ENCODE results near the gene LANCL3.
"Not testable (repeated sequence)": the region's sequence is repeated elsewhere in the genome, so short reads cannot be mapped to it uniquely, and the experiment has no call there.

Gene LANCL3

DNA sequence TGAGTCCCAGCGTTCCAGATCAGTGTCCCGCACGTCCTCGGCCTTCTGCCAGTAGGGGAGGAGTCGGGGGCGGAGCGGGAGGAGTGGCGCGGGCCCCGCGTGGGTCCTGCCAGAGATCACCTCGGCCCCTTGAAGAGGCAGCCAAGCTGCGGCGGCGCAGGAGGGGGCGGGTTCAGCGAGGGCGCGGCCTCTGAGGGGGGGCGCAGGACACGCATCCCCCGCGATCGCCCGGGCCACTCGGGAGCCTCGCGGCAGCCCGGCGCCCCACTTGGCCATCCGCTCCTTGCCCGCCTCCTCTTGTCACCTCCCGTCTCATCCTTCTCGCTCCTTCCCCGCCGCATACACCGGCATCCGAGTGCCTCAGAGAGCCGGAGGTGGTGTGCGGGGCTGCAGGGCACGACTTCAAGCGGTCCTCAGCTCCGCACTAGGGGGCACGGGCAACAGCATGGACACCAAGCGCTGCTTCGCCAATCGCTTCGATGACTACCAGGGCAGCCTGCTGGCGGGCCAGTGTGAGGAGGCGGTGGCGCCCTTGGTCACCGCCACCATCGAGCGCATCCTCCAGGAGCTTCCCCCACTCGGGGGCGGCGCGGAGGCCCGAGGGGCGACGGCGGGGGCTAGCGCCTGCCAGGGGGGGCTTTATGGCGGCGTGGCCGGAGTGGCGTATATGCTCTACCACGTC, at the start of gene LANCL3:
TSS of gene LANCL3 (plus strand) at position 236 of the 682 bp plus-strand sequence. CDS start at position 446, 210 bp downstream.
- H3K4me3 ChIP-seq (ENCODE audit: low read depth, low read length) = peak within 1 kb of the TSS; percentile 16
- DNase-seq (ENCODE audit: low read depth) = not testable (repeated sequence)

DNA sequence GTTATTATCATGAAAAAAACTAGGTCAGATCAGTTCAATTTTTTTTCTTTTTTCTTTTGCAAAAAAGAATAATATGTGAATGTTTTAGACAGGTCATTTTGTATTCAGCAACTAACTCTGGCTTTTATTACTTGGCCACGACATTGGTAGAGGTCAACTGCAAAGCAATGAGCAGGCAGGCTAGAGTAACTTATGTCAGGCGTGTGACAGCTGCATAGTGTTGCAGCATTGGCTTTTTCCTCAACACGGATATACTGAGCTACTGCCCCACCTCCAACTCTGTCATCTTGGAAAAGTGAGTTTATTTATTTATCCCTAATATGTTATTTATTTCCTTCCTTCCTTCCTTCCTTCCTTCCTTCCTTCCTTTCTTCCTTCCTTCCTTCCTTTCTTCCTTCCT, 47.8 kb upstream of the LANCL3 start:
- H3K4me3 ChIP-seq (ENCODE audit: low read depth, low read length) = not testable (repeated sequence)

DNA sequence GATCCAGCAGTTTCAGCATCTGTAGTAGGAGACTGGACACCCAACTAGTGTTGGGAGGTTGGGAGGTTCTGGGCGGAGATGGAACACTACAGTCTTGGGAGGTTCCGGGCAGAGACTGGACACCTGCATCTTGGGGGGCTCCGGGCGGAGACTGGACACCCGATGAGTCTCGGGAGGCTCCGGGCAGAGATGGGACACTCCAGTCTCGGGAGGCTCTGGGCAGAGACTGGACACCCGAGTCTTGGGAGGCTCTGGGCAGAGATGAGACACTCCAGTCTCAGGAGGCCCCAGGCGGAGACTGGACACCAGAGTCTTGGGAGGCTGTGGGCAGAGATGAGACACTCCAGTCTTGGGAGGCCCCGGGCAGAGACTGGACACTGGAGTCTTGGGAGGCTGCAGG, 29.5 kb upstream of the LANCL3 start:
- no peak for DNase-seq (ENCODE audit: low read depth)
- H3K4me3 ChIP-seq (ENCODE audit: low read depth, low read length) = no peak overlapping the region
- no peak for TF ChIP-seq CTCF (IDR thresholded peaks at IDR 0.05; ENCODE audit: low read depth, low read length)
- no peak for TF ChIP-seq MYC (IDR thresholded peaks at IDR 0.05; ENCODE audit: low read depth, low read length)
- no peak for TF ChIP-seq POLR2A (IDR thresholded peaks at IDR 0.05; ENCODE audit: extremely low read depth, insufficient read length)
- TF ChIP-seq, protein P1, sequence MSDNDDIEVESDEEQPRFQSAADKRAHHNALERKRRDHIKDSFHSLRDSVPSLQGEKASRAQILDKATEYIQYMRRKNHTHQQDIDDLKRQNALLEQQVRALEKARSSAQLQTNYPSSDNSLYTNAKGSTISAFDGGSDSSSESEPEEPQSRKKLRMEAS (IDR thresholded peaks at IDR 0.05; ENCODE audit: low read depth, low read length) = no peak

More for the DNA sequence above, 47.8 kb upstream of the LANCL3 start:
- not testable (repeated sequence) for DNase-seq (ENCODE audit: low read depth)

- DNase-seq (ENCODE audit: low read depth) = no peak
- H3K4me3 ChIP-seq (ENCODE audit: low read depth, low read length) = no peak overlapping the region
- no peak for TF ChIP-seq POLR2A (IDR thresholded peaks at IDR 0.05; ENCODE audit: extremely low read depth, insufficient read length)
- no peak for TF ChIP-seq CTCF (IDR thresholded peaks at IDR 0.05; ENCODE audit: low read depth, low read length)
- TF ChIP-seq, protein P1 (IDR thresholded peaks at IDR 0.05; ENCODE audit: low read depth, low read length) = no peak
- TF ChIP-seq MYC (IDR thresholded peaks at IDR 0.05; ENCODE audit: low read depth, low read length) = no peak
Measured at GRCh38 chrX:37542791-37543190, 28.7 kb upstream of the LANCL3 start.

DNA sequence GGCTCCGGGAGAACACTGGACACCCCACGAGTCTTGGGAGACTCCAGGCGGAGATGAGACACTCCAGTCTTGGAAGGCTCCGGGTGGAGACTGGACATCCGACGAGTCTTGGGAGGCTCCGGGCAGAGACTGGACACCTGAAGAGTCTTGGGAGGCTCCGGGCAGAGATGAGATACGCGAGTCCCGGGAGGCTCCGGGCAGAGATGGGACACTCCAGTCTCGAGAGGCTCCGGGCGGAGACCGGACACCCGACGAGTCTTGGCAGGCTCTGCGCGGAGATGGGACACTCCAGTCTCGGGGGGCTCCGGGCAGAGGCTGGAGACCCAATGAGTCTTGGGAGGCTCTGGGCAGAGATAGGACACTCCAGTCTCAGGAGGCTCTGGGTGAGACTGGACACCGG, 28.1 kb upstream of the LANCL3 start:
- no peak for DNase-seq (ENCODE audit: low read depth)
- TF ChIP-seq POLR2A (IDR thresholded peaks at IDR 0.05; ENCODE audit: extremely low read depth, insufficient read length) (no peak), MYC (IDR thresholded peaks at IDR 0.05; ENCODE audit: low read depth, low read length) (no peak), CTCF (IDR thresholded peaks at IDR 0.05; ENCODE audit: low read depth, low read length) (no peak)
- TF ChIP-seq, protein P1 (IDR thresholded peaks at IDR 0.05; ENCODE audit: low read depth, low read length) = no peak
- no peak overlapping the region for H3K4me3 ChIP-seq (ENCODE audit: low read depth, low read length)

- not testable (repeated sequence) for DNase-seq (ENCODE audit: low read depth)
Measured at GRCh38 chrX:37544531-37544930, 26.9 kb upstream of the LANCL3 start.

GRCh38 chrX:37545066-37545465, 26.4 kb upstream of the LANCL3 start:
- TF ChIP-seq CTCF (IDR thresholded peaks at IDR 0.05; ENCODE audit: low read depth, low read length) (no peak), POLR2A (IDR thresholded peaks at IDR 0.05; ENCODE audit: extremely low read depth, insufficient read length) (no peak), MYC (IDR thresholded peaks at IDR 0.05; ENCODE audit: low read depth, low read length) (no peak)
- TF ChIP-seq, protein P1 (IDR thresholded peaks at IDR 0.05; ENCODE audit: low read depth, low read length) = no peak
- H3K4me3 ChIP-seq (ENCODE audit: low read depth, low read length) = no peak overlapping the region
- no peak for DNase-seq (ENCODE audit: low read depth)

More at GRCh38 chrX:37544531-37544930, 26.9 kb upstream of the LANCL3 start:
- not testable (repeated sequence) for H3K4me3 ChIP-seq (ENCODE audit: low read depth, low read length)

DNA sequence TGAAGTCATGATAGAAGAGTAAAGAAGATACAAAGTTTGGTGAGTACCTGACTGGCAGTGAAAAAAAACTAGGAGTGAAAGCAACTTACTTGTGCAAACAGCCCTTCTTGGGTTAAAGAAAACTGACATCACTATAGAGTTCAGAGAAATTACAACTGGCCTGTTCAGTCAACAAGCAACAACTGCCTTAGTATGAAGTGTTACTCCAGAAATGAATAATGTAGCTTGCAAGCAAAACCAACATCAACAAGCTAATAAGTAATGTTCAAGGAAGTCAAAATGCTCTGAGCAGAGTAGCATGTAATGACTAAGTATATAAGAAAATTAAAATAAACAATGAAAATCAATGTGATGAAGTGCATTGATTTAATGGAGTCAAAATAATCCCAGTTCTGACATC, 21.8 kb upstream of the LANCL3 start:
- H3K4me3 ChIP-seq (ENCODE audit: low read depth, low read length); DNase-seq (ENCODE audit: low read depth): not testable (repeated sequence)
